Thymus (tissue), 11 donors: ENCODE measurements around the gene SPDYE1. TPM values are rescaled to one million over a fixed set of nuclear protein-coding genes. Genes with fewer than 3 reads are reported as not detected.
A peak's percentile ranks its signal among the peaks of the same experiment; 100 is the strongest.
"Not testable (repeated sequence)": the region's sequence is repeated elsewhere in the genome, so short reads cannot be mapped to it uniquely, and the experiment has no call there.

ENCODE experiments used
- DNase-seq, 9 donors: peaks; one replicate each; pipeline ENCODE4 v3.0.0-alpha.2; 2013; ENCODE audit warnings: low spot score in 9 of 9, low read depth in 6 of 9, missing footprints in 1 of 9
- H3K27ac ChIP-seq, 2 donors: one replicate each; pipeline ENCODE4 v1.5.1; 2013; ENCODE audit warnings: control low read depth in 1 of 2, low read depth in 1 of 2, low read length in 1 of 2, mild to moderate bottlenecking in 1 of 2, moderate library complexity in 1 of 2
- H3K27me3 ChIP-seq, 2 donors: one replicate each; pipeline ENCODE4 v1.5.1; 2013; ENCODE audit warnings: low read length in 1 of 2; ENCODE audit not compliant: control insufficient read depth in 2 of 2, insufficient read depth in 1 of 2
- H3K36me3 ChIP-seq, 2 donors: one replicate each; pipeline ENCODE4 v1.5.1; 2013; ENCODE audit warnings: low read length in 1 of 2, mild to moderate bottlenecking in 1 of 2, moderate library complexity in 1 of 2; ENCODE audit not compliant: control insufficient read depth in 2 of 2, insufficient read depth in 2 of 2
- H3K4me1 ChIP-seq, 2 donors: one replicate each; pipeline ENCODE4 v1.5.1; 2013; ENCODE audit warnings: low read length in 2 of 2; ENCODE audit not compliant: control insufficient read depth in 2 of 2, insufficient read depth in 2 of 2
- H3K4me3 ChIP-seq, 2 donors: one replicate each; pipeline ENCODE4 v1.5.1; 2013; ENCODE audit warnings: low read length in 2 of 2, control low read depth in 1 of 2, mild to moderate bottlenecking in 1 of 2
- H3K9me3 ChIP-seq, 2 donors: one replicate each; pipeline ENCODE4 v1.5.1; 2013; ENCODE audit warnings: low read length in 1 of 2, mild to moderate bottlenecking in 1 of 2; ENCODE audit not compliant: control insufficient read depth in 2 of 2, insufficient read depth in 1 of 2
- WGBS: extraction: QIAGEN DNeasy Blood & Tissue Kit; methylation state at CpG from one replicate; pipeline ENCODE4 v1.1.7; 2013; 5-methylcytosine and 5-hydroxymethylcytosine counted together
- polyA plus RNA-seq: library from polyadenylated mRNA; stranded (reverse); fragments of 200-250 nt; gene quantifications from one replicate; pipeline ENCODE4 v1.2.3, GENCODE V29; 2013
- total RNA-seq: library from RNA; stranded (reverse); fragments of 120-200 nt; gene quantifications from one replicate; pipeline ENCODE4 v1.2.4, GENCODE V29; 2013
- donor health status: healthy.

The SPDYE1 gene
- total and polyA plus RNA-seq, 2 donors, result not detected

GRCh38 chr7:43987476-43987875 is 10.2 kb upstream of the SPDYE1 start:
- not testable (repeated sequence) for H3K4me3 ChIP-seq, H3K9me3 ChIP-seq, H3K27me3 ChIP-seq, H3K36me3 ChIP-seq, DNase-seq, H3K27ac ChIP-seq, H3K4me1 ChIP-seq
- 96% methylated on average over 8 of the region's 9 CpGs for WGBS

DNA sequence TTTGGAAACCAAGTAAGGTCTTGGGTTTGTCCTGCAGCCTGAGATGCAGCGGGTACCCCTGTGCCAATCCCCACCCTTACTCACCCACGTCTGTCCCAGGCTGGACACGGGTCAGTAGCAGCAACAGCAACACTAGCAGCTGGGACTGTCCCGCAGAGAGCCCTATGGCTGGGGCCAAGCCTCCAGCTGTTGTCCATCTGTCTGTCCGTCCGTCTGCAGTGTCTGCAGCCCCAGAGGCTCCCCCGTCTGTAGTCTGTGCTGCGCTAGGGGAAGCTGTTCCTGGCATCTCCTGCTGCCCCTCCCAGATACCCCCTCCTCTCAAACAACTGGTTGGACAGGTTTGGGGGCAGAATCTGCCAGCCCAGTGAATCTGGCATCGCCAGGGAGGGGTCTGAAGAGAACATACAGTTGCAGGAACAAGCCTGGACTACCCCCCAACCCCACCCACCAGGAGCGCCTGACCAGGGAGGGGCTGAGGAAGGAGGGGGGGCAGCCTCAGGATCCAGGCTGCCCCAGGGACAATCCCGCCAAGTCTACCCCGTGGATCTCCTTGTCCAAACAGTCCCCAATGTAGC is 7.6 kb upstream of the SPDYE1 start:
- not testable (repeated sequence) for H3K4me3 ChIP-seq, H3K27me3 ChIP-seq, DNase-seq, H3K36me3 ChIP-seq, H3K27ac ChIP-seq, H3K4me1 ChIP-seq, H3K9me3 ChIP-seq
- 90% methylated on average over 12 of the region's 12 CpGs for WGBS

GRCh38 chr7:43990829-43991228 is 6.9 kb upstream of the SPDYE1 start:
- DNase-seq, H3K27ac ChIP-seq, H3K27me3 ChIP-seq, H3K9me3 ChIP-seq, H3K4me3 ChIP-seq, H3K4me1 ChIP-seq, H3K36me3 ChIP-seq: not testable (repeated sequence)
- WGBS, result 94% methylated on average over 1 of the region's 1 CpG

DNA sequence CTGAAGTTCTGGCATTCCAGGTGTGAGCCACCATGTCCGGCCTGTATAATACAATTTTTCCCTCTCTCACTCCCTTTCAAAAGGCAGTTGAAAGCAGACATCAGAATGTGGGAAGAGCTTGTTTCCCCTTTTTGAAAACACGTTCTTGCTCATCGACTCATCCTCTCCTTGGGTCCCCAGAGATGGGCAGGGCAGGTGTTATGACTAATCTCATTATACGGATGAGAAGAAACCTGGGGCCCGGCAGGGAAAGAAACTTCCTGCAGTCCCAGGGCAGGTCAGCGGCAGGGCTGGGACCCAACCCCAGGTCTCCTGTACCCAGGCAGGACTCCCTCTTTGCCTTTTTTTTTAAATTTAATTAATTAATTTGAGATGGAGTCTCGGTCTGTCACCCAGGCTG is 4.8 kb upstream of the SPDYE1 start:
- not testable (repeated sequence) for H3K36me3 ChIP-seq, H3K27me3 ChIP-seq, H3K4me3 ChIP-seq, H3K27ac ChIP-seq, H3K4me1 ChIP-seq, H3K9me3 ChIP-seq, DNase-seq
- WGBS, result 94% methylated on average over 7 of the region's 7 CpGs

DNA sequence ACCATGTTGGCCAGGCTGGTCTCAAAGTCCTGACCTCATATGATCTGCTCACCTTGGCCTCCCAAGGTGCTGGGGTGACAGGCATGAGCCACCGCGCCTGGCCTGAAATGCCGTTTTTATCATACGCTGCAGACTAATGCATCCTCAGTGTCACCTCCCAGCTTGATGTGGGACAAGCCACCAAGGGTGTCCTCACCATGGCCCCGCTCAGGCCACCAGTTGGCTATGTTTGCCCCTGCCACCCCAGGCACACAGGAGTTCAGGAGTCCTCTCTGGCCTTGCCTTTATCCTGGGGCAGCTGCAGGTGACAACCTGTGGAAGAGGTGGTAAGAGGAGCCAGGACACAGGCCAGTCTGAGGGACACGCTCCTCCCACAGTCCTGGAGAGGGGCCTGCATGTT is 3.0 kb upstream of the SPDYE1 start:
- not testable (repeated sequence) for H3K36me3 ChIP-seq, H3K9me3 ChIP-seq, H3K4me1 ChIP-seq, H3K27ac ChIP-seq, H3K4me3 ChIP-seq, DNase-seq, H3K27me3 ChIP-seq
- over 99% methylated on average over 6 of the region's 6 CpGs for WGBS

DNA sequence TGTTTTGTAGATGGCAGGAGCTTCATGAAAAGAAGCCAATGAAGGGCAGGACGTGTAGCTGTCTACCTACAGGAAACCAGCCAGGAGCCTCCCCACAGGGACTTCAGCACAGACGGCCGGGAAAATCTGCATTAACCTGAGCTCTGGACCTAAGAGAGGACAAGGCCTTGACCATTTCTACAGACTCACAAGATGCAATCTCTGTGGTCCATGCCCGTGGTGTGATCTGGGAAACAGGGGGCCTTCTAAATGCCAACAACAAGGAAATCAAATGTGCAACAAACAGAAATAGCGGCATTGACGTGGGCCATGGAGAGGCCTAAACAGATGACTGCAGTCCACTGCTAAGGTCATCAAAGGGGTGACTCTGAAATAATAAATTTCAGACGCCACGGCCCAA is 14.4 kb downstream of the SPDYE1 start:
- H3K36me3 ChIP-seq, result peaks cover 4 to 11% of the 10 kb centered on the region in 2 donors
- not testable (repeated sequence) for DNase-seq, H3K27me3 ChIP-seq, H3K4me1 ChIP-seq, H3K4me3 ChIP-seq, H3K9me3 ChIP-seq, H3K27ac ChIP-seq
- whole genome bisulfite sequencing, result 94% methylated on average over 8 of the region's 8 CpGs

GRCh38 chr7:44015090-44015489 is 17.4 kb downstream of the SPDYE1 start:
- peaks cover 3 to 11% of the 10 kb centered on the region in 2 donors for H3K36me3 ChIP-seq
- H3K4me3 ChIP-seq, H3K4me1 ChIP-seq, H3K9me3 ChIP-seq, H3K27ac ChIP-seq, DNase-seq, H3K27me3 ChIP-seq: not testable (repeated sequence)
- WGBS, result 99% methylated on average over 9 of the region's 12 CpGs

DNA sequence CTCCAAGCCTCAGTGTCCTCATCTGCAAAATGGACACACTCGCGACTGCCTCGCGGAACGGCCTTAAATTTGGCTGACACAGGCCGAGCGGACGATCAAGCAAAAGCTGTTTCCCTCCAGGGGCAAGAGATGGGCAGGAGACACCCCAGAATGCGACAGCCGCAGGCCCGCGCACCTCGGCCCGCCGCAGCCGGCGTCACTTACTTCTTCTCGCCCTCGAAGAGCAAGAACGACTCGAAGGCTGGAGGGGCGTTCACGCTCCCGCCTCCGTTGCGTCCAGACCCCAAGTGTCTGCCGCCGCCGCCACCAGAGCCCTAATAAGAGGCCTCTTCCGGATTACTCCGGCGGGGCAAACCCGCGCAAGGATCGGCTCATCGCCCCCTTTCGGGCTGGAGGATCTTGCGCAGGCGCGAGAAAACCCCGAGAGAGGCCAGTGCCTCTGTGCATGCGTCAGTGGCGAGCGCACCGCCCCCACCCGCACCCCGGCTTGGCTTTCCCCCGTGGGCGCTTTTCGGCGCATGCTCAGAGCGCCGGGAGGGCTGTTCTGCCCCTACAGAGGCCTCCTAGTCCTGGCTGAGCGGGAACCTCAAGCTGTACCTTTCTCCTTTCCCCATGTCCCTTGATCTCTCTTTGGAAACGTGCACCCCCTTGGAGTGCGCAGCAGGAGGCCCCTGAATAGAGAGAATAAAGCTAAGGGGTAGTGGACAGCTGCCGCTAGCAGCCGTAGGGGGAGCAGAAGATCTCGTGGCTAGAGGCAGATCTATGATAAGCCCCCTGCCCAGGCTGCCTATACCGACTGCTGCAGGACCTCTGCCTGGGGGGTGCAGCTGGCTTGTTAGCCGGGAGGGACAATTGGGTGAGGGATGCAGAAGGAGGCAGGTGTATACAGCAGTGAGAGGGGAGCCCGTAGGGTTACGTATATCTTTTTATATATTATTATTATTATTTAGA is 21.4 kb downstream of the SPDYE1 start:
- H3K9me3 ChIP-seq, H3K27me3 ChIP-seq, H3K36me3 ChIP-seq: not testable (repeated sequence)
- H3K4me3 ChIP-seq, result peak overlapping the region; percentile 62 to 78
- peak; percentile 90 to 99 (median 97) for DNase-seq
- peaks cover 0 to 12% of the 10 kb centered on the region in 2 donors for H3K4me1 ChIP-seq
- H3K27ac ChIP-seq, result peak overlapping the region; percentile 36 to 75
- WGBS, result 4% methylated on average over 62 of the region's 63 CpGs

- not testable (repeated sequence) for H3K36me3 ChIP-seq, DNase-seq, H3K4me3 ChIP-seq, H3K9me3 ChIP-seq, H3K27ac ChIP-seq, H3K27me3 ChIP-seq
- 95% methylated on average over 6 of the region's 6 CpGs for WGBS
- H3K4me1 ChIP-seq, result peaks cover 0 to 12% of the 10 kb centered on the region in 2 donors
These were observed 22.1 kb downstream of the SPDYE1 start for GRCh38 chr7:44019825-44020224.
